NCI-H774 (cell line): ENCODE results near the gene NFE2L1.
"Not testable (repeated sequence)": the region's sequence is repeated elsewhere in the genome, so short reads cannot be mapped to it uniquely, and the experiment has no call there.

Experiments used
- DNase-seq: peaks from one replicate; lab custom pipeline; 2025; lab: John Stamatoyannopoulos, UW

NFE2L1 gene

GRCh38 chr17:48024149-48025039 lies 23.8 kb upstream of the NFE2L1 start:
- DNase-seq: peak; percentile 62

GRCh38 chr17:48025040-48025903 lies 22.9 kb upstream of the NFE2L1 start:
- peak; percentile 99 for DNase-seq

GRCh38 chr17:48025904-48026501 lies 22.2 kb upstream of the NFE2L1 start:
- no peak for DNase-seq

- DNase-seq: peak; percentile 94
These were observed 21.4 kb upstream of the NFE2L1 start for GRCh38 chr17:48026502-48027321.

GRCh38 chr17:48027322-48027981 lies 20.7 kb upstream of the NFE2L1 start:
- no peak for DNase-seq

- DNase-seq: no peak
These were observed 19.4 kb upstream of the NFE2L1 start for GRCh38 chr17:48028736-48029135.

- DNase-seq: no peak
These were observed 17.6 kb upstream of the NFE2L1 start for GRCh38 chr17:48030531-48030930.

- DNase-seq: no peak
These were observed 16.2 kb upstream of the NFE2L1 start for GRCh38 chr17:48031966-48032365.

- not testable (repeated sequence) for DNase-seq
These were observed 13.4 kb upstream of the NFE2L1 start for GRCh38 chr17:48034734-48035133.

- DNase-seq: no peak
These were observed 11.5 kb upstream of the NFE2L1 start for GRCh38 chr17:48036693-48037035.

- DNase-seq: no peak
These were observed 10.9 kb upstream of the NFE2L1 start, which contains the start of gene COPZ2 for GRCh38 chr17:48037036-48037837. TSS of gene COPZ2 (minus strand) at chr17:48037797. CDS start at chr17:48037777, 20 bp downstream.

- DNase-seq: no peak
These were observed 10.3 kb upstream of the NFE2L1 start for GRCh38 chr17:48037838-48038323.

- DNase-seq: no peak
These were observed 9.5 kb upstream of the NFE2L1 start for GRCh38 chr17:48038687-48039086.

GRCh38 chr17:48043176-48043575 lies 5.0 kb upstream of the NFE2L1 start:
- DNase-seq: no peak

GRCh38 chr17:48044851-48045250 lies 3.3 kb upstream of the NFE2L1 start:
- no peak for DNase-seq

GRCh38 chr17:48045316-48046001 lies 2.7 kb upstream of the NFE2L1 start:
- DNase-seq: no peak

- DNase-seq: no peak
These were observed 1.9 kb upstream of the NFE2L1 start for GRCh38 chr17:48046296-48046695.

- DNase-seq: no peak
These were observed 932 bp upstream of the NFE2L1 start for GRCh38 chr17:48047113-48047740.
